ENCODE data around the gene TCF19.

Gene TCF19

DNA sequence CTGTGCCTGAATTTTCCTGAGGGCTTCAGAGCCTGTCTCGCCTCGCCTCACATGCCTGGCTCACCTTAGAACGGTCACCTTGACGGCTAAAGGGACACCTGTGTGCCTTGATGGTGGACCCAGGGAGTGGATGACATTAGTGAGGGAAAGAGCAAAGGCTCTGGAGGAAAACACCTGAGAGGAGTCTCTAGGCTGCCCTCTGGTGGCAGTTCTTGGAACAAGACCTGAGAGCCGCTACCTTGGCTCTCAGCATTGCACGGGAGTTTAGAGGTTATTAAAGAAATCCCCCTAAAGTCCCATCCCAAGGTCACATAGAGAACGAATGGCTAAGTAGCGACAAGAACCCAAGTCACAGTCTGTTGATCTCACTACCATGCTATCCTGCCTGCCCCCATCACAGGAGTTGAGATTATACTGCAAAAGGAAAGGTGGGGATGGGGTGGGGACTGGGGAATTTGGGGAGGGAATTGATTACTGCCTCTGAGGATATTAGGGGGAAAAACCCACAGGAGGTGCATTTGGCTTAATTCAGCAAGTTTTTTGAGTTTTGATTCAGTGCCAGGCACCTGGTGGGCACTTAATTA, 30.2 kb upstream of the TCF19 start:
- no peak for DNase-seq (ENCODE audit: low read depth, low spot score)

DNA sequence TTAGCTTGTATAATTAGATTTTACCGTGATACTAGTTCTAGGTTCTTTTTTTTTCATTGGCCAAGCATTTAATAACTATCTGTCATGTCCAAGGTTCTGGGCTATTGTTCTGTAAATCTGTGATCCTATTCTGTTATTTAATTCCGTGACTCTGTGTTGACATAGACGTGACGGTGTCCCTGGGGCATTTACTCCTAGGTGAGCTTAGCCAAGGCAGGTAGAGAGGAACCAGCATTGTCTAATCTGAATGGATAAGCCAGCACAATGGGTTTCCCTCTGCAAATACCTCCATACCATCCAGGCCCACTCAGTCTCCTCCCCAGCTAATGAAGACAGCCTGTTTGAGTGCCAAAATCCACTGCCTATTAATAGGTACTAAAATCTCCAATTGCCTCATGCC, 29.3 kb upstream of the TCF19 start:
- DNase-seq (ENCODE audit: low read depth, low spot score), result no peak

DNA sequence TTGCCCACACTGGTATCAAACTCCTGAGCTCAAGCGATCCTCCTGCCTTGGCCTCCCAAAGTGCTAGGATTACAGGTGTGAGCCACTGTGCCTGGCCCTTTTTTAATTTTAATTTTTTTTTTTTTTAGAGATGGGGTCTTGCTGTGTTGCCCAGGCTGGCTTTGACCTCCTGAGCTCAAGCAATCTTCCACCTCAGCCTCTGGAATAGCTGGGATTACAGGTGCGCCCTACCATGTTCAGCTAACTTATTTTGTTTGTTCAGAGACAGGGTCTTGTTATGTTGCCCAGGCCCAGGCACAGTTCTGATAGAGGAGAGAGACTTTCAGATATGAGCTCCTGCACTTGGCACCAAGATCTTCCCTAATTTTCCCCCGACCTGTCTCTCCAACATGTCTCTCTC, 27.6 kb upstream of the TCF19 start:
- DNase-seq (ENCODE audit: low read depth, low spot score), result no peak

DNA sequence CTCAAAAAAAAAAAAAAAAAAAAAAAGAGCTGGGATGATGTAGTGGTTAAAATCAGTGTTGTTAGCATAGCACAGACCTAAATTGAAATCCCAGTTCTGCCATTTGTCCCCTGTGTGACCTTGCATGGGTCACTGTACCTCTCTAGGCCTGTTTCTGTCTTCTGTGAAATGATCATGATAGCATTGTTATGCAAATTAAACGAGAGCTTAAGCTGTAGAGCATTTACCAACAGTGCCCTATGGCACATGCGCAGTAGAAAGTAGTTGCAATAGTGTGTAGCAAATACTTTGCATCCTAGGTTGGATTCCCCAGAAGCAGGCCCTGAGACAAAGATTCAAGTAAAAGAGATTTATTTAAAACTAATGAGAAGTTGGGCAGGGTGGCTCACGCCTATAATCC, 26.8 kb upstream of the TCF19 start:
- no peak for DNase-seq (ENCODE audit: low read depth, low spot score)

DNA sequence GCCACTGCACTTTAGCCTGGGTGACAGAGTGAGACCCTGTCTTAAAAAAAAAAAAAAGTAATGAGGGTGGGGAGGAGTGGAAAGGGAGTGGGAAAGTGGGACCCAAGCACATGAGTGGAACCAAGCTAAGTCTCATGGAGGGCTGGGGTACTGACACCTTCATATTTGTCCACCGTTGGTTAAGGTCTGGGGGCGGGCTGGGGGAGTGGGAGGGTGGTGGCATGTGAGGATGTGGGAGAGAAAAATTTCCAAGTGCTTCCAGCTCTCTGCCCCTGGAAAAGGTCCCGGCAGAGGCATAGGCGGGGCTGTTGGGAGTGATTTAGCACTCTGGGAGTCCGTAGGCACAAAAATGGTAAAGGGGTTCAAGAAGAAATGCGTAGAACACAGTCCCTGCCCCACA, 25.6 kb upstream of the TCF19 start:
- DNase-seq (ENCODE audit: low read depth, low spot score), result no peak

DNA sequence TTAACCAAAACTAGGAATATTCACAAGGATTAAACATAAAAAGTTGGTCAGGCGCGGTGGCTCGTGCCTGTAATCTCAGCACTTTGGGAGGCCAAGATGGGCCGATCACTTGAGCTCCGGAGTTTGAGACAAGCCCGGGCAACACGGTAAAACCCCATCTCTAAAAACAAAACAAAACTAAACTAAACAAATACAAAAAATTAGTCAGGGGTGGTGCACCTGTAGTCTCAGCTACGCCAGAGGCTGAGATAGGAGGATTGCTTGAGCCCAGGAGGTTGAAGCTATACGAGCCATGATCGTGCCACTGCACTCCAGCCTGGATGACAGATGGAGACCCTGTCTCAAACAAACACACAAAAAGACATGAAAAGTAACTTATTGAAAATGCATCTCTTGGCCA, 22.7 kb upstream of the TCF19 start:
- no peak for DNase-seq (ENCODE audit: low read depth, low spot score)

DNA sequence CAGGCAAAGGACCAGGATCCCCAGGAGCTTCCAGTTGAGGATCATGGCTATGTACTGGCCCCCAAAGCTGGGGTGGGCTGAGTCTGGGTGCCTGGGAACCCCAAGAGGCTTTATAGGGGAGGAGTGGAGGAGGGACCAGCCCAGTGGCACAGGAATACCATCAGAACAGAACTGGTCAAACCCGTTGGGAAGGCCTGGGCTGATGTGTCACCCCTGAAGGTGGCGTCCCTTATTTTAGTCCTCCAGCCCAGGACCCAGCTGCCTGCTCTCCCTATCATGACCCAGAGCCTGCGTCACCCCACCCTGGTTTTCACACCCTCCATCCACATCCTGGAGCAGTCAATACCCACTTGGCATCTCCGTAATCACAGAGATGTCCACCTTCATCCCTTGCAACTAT, 19.4 kb upstream of the TCF19 start, which contains the start of gene PSORS1C2:
Gene PSORS1C2, minus strand, starts transcription at position 85 of the 400 bp plus-strand sequence. Its CDS starts 40 bp downstream, at position 45.
- DNase-seq (ENCODE audit: low read depth, low spot score), result no peak

DNA sequence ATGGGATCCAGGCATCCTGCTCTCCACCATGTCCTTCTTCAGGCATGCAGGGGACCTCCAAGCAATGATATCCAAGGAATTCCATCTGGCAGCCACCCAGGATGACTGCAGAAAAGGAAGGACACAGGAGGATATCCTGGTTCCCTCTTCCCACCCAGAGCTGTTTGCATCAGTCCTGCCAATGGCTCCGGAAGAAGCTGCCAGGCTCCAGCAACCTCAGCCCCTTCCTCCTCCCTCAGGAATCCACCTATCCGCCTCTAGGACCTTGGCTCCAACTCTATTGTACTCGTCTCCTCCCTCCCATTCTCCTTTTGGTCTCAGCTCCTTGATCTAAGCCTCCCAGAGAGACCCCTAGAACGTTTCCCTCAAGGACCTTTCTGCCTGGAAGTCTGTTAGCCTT, 18.8 kb upstream of the TCF19 start:
- no peak for DNase-seq (ENCODE audit: low read depth, low spot score)

DNA sequence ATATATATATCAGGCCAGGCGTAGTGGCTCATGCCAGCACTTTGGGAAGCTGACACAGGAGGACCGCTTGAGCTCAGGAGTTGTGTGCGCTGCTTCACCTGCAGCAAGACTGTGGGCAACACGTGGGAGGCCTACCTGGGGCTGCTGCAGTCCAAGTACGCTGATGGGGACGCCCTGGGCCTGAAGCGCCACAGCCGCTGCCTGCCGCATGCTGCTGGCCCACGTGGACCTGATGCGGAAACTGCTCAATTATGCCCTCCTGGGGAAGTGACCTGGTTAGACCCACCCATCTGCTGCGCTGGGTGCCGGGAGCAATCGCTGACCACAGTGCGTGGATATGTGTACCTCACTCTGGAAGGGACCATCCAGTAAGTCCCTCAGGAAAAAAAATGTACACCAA, 17.7 kb upstream of the TCF19 start:
- DNase-seq (ENCODE audit: low read depth, low spot score), result no peak

DNA sequence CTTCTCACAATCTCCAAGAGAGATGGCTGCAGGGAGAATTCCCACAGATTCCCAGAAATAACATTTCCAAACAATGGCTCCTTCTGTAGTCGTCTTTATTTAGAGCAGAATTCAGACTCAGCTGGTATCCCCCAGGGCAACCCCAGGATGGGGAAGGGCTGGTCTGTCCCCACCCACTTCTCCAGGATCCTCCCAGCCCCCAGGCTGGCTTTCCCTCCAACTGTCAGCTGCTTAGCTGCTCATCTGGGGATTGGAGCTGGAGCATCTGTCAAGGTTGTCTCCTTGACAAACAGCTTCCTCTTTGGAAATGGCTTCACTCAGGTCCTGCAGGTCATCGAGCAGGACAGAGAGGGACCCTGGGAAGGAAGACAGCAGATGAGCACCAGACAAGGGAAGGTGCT, 16.0 kb upstream of the TCF19 start:
- no peak for DNase-seq (ENCODE audit: low read depth, low spot score)

DNA sequence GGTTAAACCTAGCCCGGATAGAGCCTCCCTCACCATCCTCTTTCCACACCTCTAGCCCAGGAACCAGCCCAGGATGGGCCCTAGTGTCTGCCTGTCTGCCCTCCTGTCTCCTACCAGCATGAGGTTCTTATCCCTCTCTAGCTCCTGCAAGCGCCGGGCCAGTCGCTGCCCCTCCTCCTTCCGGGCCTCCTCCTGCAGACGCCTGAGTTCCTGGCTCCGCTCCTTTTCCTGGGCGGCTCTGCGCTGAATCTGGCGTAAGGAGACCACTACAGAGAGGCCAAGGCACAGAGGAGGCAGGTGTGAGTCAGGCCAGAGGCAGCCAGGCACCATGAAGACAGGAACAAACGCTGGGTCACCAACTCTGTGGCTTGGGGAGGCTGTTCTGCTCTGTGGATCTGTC, 15.2 kb upstream of the TCF19 start:
- no peak for DNase-seq (ENCODE audit: low read depth, low spot score)

DNA sequence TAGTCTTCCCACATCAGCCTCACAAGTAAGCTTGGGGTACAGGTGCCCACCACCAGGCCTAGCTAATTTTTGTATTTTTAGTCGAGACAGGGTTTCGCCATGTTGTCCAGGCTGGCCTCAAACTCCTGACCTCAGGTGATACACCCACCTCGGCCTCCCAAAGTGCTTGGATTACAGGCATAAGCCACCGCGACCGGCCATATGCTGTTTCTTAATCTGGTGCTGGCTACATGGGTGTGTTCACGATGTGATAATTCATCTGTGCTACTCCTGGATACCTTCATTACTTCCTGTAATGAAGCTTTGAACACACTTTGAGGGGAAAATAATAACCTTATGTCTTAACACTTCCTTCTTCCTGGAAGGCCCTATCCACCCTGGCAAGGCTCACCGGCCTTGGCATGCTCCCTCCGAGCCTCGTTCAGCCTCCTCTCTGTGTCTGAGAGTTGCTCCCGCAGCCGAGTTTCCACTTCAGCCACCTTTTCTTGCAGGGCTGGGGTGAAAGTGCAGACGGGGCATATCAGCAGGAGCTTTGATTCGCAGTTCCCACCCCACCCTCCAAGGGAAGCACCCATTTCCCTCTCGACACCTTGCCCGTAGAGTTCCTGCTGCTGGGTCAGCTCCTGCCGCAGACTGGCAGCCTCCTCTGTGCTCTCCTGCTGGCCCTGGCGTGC, 14.0 kb upstream of the TCF19 start:
- DNase-seq (ENCODE audit: low read depth, low spot score), result no peak

DNA sequence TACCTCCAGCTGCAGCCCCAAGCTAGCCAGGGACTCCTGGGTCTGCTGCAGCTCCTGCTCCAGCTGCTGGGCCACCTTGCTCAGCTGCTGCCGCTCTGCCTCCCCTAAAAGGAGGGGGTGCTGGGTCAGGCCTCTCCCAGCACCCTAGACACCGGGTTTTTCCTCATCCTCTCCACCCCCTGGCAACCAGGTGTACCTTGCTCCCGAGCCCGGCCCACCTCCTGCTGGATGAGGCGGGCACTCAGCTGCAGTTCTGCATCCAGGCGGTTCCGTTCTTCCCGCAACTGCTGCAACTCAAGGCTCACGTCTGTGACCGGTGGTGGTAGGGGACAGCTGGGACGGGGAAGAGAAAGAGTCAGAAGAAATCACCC, 13.4 kb upstream of the TCF19 start:
- DNase-seq (ENCODE audit: low read depth, low spot score), result no peak

DNA sequence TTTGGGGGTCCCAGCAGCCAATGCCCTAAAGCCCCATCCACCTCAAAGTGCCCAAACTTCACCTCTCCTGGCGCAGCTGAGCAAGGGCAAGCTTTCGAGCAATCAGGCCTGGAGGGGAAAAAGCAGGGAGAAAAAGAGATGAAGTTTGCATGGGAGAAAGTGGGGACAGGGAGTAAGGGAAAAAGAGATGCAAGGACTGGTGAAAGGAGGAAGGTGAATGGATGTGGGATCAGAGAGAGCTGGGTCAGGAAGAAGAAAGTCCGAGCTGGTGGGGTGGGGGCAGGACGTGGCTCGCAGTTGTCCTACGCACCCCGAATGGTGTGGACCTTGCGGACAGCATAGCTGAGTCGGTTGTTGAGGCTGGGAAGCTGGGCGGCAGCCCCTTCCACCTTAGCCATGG, 13.0 kb upstream of the TCF19 start:
- DNase-seq (ENCODE audit: low read depth, low spot score), result no peak

DNA sequence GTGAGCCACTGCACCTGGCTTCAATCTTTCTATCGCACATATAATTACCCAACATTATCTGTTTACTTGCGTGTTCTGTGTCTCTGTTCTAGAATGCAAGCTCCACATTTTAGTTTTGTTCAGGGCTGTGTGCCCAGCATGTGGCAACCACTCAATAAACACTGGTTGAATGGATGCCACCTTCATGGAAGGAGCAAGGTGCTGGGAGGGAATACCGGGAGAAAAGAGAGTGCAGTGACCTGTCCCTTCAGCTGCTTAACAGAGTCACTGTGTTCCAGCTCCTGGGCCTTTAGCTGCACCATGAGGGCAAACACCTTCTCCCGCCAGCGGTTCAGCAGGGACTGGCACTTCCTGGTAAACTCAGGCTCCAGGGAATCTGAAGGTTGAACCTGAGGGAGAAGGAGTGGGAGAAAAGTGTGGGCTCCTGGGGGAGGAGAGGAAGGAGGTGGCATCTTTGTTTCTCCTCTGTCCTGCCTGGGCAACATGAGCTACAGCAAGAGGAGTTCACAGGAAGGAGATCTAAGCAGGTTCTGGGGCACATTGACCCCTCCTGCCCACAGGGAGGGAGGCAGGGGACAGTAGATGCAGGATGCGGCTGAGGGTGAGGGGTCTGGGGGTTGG, 8.5 kb upstream of the TCF19 start:
- no peak for DNase-seq (ENCODE audit: low read depth, low spot score)

DNA sequence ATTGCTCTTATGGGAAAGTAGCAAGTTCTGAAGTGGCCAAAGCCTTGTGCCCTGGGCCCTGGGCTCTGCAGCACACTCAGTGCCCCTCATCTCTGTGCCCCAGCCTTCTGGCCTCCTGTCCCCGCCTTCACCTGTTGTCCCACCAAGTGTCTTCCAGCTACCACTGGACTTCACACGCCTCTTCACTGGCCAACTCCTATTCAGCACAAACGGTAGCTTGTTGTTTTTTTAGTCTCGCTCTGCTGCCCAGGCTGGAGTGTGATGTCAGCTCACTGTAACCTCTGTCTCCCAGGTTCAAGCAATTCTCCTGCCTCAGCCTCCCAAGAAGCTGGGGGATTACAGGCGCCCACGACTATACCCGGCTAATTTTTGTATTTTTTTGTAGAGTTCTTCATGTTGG, 5.6 kb upstream of the TCF19 start:
- no peak for DNase-seq (ENCODE audit: low read depth, low spot score)

DNA sequence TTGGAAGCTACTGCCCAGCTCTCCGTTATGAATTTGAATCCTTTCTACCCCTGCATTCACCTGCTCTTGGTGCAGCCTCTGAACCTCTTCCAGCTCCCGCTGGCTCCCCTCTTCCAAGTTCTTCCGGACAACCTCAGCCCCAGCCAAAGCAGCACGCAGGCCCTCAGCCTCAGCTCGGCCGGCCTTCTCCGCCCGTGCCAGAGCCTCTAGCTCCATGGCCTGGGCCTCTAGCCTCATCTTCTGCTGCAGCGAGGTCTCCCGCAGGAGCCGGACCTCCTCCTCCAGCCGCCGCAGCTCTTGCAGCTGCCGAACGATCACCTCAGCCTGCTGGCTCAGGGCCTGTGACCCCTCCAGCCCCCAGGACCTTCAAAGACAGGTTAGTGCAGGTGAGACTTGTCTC, 4.0 kb upstream of the TCF19 start:
- no peak for DNase-seq (ENCODE audit: low read depth, low spot score)

DNA sequence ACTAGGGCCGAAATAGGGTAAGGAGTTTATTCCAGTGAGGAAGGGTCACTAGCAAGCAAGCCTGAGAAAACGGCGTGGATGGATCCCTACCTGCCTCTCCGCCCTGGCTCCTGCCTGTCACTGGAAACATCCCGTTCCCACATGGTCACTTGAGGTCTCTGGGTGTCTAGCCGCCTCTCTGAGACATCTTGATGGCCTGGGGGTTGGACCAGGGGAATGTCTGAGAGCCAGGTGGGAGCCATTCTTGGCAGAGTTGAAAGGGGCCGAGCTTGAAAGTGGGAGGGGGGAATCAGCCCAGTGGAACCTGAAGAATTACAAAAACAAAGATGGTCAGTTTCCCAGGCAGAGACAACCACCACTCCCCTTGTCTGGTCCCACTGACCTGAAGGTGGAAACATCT, 1.7 kb upstream of the TCF19 start:
- DNase-seq (ENCODE audit: low read depth, low spot score), result no peak

DNA sequence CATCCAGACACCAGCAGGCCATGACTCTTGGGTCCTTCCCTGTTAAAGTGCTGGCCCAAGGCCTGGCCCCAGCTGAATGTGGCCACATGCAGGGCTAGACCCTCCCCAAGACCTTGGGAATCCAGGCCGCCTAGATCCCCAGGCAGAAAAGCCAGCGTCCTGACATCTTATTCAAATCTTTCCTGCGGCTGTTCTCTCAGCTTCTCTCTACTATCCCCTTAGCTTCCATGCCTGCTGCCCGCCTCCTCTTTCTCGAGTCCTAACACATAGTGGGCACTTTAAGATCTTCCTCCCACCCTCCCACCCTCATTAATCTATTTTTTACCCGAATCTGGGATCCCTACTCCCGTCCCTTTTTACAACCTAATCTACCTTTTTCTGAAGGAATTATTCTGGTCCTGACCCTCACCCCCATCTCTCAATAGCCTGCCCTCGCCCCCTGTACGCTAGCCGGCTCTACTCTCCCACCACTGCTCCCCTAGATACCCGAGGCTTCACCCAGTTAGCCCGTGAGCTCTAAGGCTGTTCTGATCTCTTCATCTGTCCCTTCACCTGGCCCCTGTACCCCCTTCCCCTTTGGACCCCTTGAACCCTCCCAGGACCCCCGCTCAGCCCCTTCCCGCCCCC, 763 bp upstream of the TCF19 start, which contains the start of gene CCHCR1:
Gene CCHCR1, minus strand, starts transcription at position 290 of the 627 bp plus-strand sequence. Its CDS starts 202 bp downstream, at position 88.
- no peak for DNase-seq (ENCODE audit: low read depth, low spot score)

DNA sequence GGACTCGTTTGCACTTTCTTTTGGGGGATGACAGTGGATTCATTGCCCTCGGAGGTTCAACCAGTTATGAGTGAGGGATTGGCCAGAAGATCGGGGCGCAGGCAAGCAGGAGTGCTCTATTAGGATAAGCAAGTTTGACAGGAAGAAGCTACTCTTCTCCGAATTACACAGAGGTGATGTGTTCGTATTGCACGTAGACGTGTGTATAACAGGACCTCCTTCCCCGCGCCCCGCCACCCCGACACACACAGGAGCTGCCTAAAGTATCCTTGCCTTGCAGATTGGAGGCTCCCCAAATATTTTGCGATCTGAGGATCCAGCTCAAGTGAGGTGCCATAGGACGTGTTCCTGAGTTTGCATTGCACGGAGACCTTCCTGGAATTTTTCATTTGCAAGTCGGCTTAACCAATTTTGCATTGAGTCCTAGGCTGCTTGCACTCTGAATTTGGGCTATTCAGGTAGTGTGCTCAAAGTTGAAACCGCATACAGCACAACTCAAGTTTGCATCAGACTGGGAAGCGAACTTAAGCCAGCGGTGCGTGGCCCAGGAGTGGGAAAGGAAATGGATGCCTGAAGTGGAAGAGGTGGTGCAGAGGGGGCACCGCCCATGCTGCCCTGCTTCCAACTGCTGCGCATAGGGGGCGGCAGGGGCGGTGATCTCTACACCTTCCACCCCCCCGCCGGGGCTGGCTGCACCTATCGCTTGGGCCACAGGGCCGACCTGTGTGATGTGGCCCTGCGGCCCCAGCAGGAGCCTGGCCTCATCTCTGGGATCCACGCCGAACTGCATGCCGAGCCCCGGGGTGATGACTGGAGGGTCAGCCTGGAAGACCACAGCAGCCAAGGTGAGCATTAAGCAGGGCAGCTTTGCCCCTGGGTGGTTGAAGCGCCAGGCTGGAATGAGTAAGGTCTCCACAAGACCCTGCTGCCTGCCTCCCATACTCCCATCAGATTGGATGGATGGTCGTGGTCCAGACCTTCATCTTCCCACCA, 770 bp downstream of the TCF19 start:
- no peak for DNase-seq (ENCODE audit: low read depth, low spot score)
